Diencephalon (tissue), 1 donor: ENCODE data around the gene PCAT7. TPM values are rescaled to one million over a fixed set of nuclear protein-coding genes. Genes with fewer than 3 reads are reported as not detected.

ENCODE experiments used
- small RNA-seq: library from RNA; depleted of rRNA; stranded (forward); fragments of <200 nt; gene quantifications from one replicate; pipeline ENCODE3, GENCODE V24; 2014
- total RNA-seq: library from RNA; depleted of rRNA; stranded (reverse); fragments of >200 nt; gene quantifications from one replicate; pipeline ENCODE4 v1.2.3, GENCODE V29; 2014

Gene PCAT7
- total RNA-seq: not detected

GRCh38 chr9:94554439-94555331 is at the start of gene PCAT7:
TSS of gene PCAT7 (plus strand) at chr9:94555083.

GRCh38 chr9:94593459-94594345 is 38.8 kb downstream of the PCAT7 start, which contains the start of gene FBP2:
TSS of gene FBP2 (minus strand) at chr9:94593824. CDS start at chr9:94593726, 98 bp downstream.

Small RNA genes within 50 kb of the gene (small RNA-seq; reads per million reads assigned to genes)
- not detected for gene RNU6-669P

Other genes with a start within 250 kb of the PCAT7 start
- not detected for gene NUTM2F, start 226.4 kb upstream of the PCAT7 start, total RNA-seq
- gene FBP2, start 38.7 kb downstream of the PCAT7 start, total RNA-seq: 0.23 TPM
- 1.2 TPM for gene FBP1, start 84.4 kb downstream of the PCAT7 start, total RNA-seq
- 42.9 TPM for gene AOPEP, start 171.6 kb downstream of the PCAT7 start, total RNA-seq